GM23338 (cell line): ENCODE results near the gene PHYH. TPM values are rescaled to one million over a fixed set of nuclear protein-coding genes. Genes with fewer than 3 reads are reported as not detected.
A peak's percentile ranks its signal among the peaks of the same experiment; 100 is the strongest.

Source experiments
- ATAC-seq: fragments of 200-7000 bp; cut with Tn5 transposase; 3 replicates; pipeline ENCODE4 v1.9.1; 2020
- DNase-seq: peaks from one replicate; pipeline ENCODE4 v3.0.0-alpha.2; 2015; ENCODE audit warnings: low spot score
- H2AFZ ChIP-seq: fragments of 200-600 bp; sonication (generic); 2 replicates; pipeline ENCODE4 v1.8.0; 2016; ENCODE audit warnings: antibody characterized with exemption, mild to moderate bottlenecking, moderate library complexity
- H3F3A ChIP-seq: fragments of 200-600 bp; sonication (generic); replicated peaks from 2 replicates; pipeline ENCODE4 v1.8.0; 2017; ENCODE audit warnings: antibody characterized with exemption, mixed run types, low read depth
- H3K27ac ChIP-seq: fragments of 200-600 bp; sonication (generic); 2 replicates; pipeline ENCODE4 v1.6.1; 2016; ENCODE audit warnings: low read depth
- H3K27me3 ChIP-seq: fragments of 200-600 bp; sonication (generic); 2 replicates; pipeline ENCODE4 v1.8.0; 2016; ENCODE audit warnings: mild to moderate bottlenecking, mixed run types, moderate library complexity; ENCODE audit not compliant: insufficient read depth
- H3K36me3 ChIP-seq: fragments of 200-600 bp; sonication (generic); 2 replicates; pipeline ENCODE4 v1.8.0; 2016; ENCODE audit warnings: mild to moderate bottlenecking; ENCODE audit not compliant: insufficient read depth
- H3K4me1 ChIP-seq: fragments of 200-600 bp; sonication (generic); 2 replicates; pipeline ENCODE4 v1.8.0; 2016; ENCODE audit warnings: mild to moderate bottlenecking, moderate library complexity; ENCODE audit not compliant: insufficient read depth
- H3K4me2 ChIP-seq: fragments of 200-600 bp; sonication (generic); 2 replicates; pipeline ENCODE4 v1.7.1; 2017; ENCODE audit warnings: mixed run types
- H3K4me3 ChIP-seq: fragments of 200-600 bp; sonication (generic); 2 replicates; pipeline ENCODE4 v1.6.1; 2016; ENCODE audit warnings: mixed run types
- H3K79me2 ChIP-seq: fragments of 200-600 bp; sonication (generic); replicated peaks from 2 replicates; pipeline ENCODE4 v1.8.0; 2017; ENCODE audit warnings: mild to moderate bottlenecking; ENCODE audit not compliant: insufficient read depth
- H3K9me2 ChIP-seq: fragments of 200-600 bp; sonication (generic); 2 replicates; pipeline ENCODE4 v1.8.0; 2017; ENCODE audit not compliant: insufficient read depth
- H4K20me1 ChIP-seq: fragments of 200-600 bp; sonication (generic); replicated peaks from 2 replicates; pipeline ENCODE4 v1.8.0; 2017; ENCODE audit warnings: mild to moderate bottlenecking; ENCODE audit not compliant: insufficient read depth
- H3K27ac Mint-ChIP-seq: 2 replicates; pipeline ENCODE4 v1.8.0; 2020; ENCODE audit warnings: inconsistent platforms, mild to moderate bottlenecking, moderate library complexity, mixed read lengths
- H3K27me3 Mint-ChIP-seq: 3 replicates; pipeline ENCODE4 v1.8.0; 2022; ENCODE audit warnings: low read depth, mild to moderate bottlenecking, moderate library complexity, mixed read lengths, inconsistent platforms; ENCODE audit not compliant: insufficient read depth, poor library complexity
- H3K36me3 Mint-ChIP-seq: 3 replicates; pipeline ENCODE4 v1.8.0; 2021; ENCODE audit warnings: low read depth, mild to moderate bottlenecking, inconsistent platforms, moderate library complexity, mixed read lengths
- H3K4me1 Mint-ChIP-seq: 3 replicates; pipeline ENCODE4 v1.8.0; 2020; ENCODE audit warnings: mild to moderate bottlenecking, inconsistent platforms, mixed read lengths
- H3K4me3 Mint-ChIP-seq: 3 replicates; pipeline ENCODE4 v1.8.0; 2021; ENCODE audit warnings: moderate library complexity, mild to moderate bottlenecking, inconsistent platforms, mixed read lengths
- H3K9me3 Mint-ChIP-seq: 3 replicates; pipeline ENCODE4 v1.8.0; 2020; ENCODE audit warnings: moderate library complexity, mild to moderate bottlenecking, inconsistent platforms, mixed read lengths
- CTCF ChIP-seq, 2 experiments: fragments of 200-600 bp in 1 of 2; sonication (generic) in 1 of 2; conservative IDR thresholded peaks; 2 replicates each; pipeline versions ENCODE4 v1.5.1 to v1.6.1; 2016 to 2017; ENCODE audit warnings: antibody characterized with exemption in 2 of 2, low read depth in 2 of 2, mild to moderate bottlenecking in 2 of 2, moderate library complexity in 1 of 2
- ETS1 ChIP-seq: IDR thresholded peaks from 2 replicates; pipeline ENCODE4 v1.6.1; 2016; ENCODE audit warnings: antibody characterized with exemption
- EZH2 ChIP-seq: fragments of 200-600 bp; sonication (generic); IDR thresholded peaks from one replicate; pipeline ENCODE4 v1.8.0; 2017; ENCODE audit warnings: antibody characterized with exemption, mild to moderate bottlenecking, low read depth; ENCODE audit not compliant: unreplicated experiment
- EZH2phosphoT487 ChIP-seq: fragments of 200-600 bp; sonication (generic); IDR thresholded peaks from one replicate; pipeline ENCODE4 v1.8.1; 2018; ENCODE audit warnings: antibody characterized with exemption; ENCODE audit not compliant: unreplicated experiment
- JUNB ChIP-seq: IDR thresholded peaks from one replicate; pipeline ENCODE4 v1.6.1; 2016; ENCODE audit warnings: antibody characterized with exemption; ENCODE audit not compliant: unreplicated experiment
- NANOG ChIP-seq: IDR thresholded peaks from 2 replicates; pipeline ENCODE4 v1.6.1; 2016; ENCODE audit warnings: antibody characterized with exemption, borderline replicate concordance
- POLR2AphosphoS5 ChIP-seq: IDR thresholded peaks from 2 replicates; pipeline ENCODE4 v1.6.1; 2016; ENCODE audit warnings: antibody characterized with exemption, low read depth
- REST ChIP-seq: IDR thresholded peaks from one replicate; pipeline ENCODE4 v1.6.1; 2018; ENCODE audit warnings: antibody characterized with exemption; ENCODE audit not compliant: unreplicated experiment
- STAT1 ChIP-seq: IDR thresholded peaks from one replicate; pipeline ENCODE4 v1.6.1; 2016; ENCODE audit warnings: antibody characterized with exemption; ENCODE audit not compliant: unreplicated experiment
- ZNF114 ChIP-seq: fragments of 250-450 bp; sonication (Bioruptor Pico); IDR thresholded peaks from 2 replicates; pipeline ENCODE4 v1.5.0; 2020; ENCODE audit warnings: mild to moderate bottlenecking, moderate library complexity
- ZNF331 ChIP-seq: fragments of 250-450 bp; sonication (Bioruptor Pico); IDR thresholded peaks from 2 replicates; pipeline ENCODE4 v1.5.0; 2020; ENCODE audit warnings: low read depth, mild to moderate bottlenecking, moderate library complexity
- polyA plus RNA-seq: library from polyadenylated mRNA; unstranded; fragments of >200 nt; fragmentation: Nextera tagmentation; extraction: Ambion mirVana; gene quantifications from 2 replicates; pipeline ENCODE4 v1.2.1, GENCODE V29; 2016
- total RNA-seq: library from RNA; depleted of rRNA; stranded (reverse); fragments of >200 nt; shearing (Covaris generic); gene quantifications from 2 replicates; pipeline ENCODE4 v1.2.3, GENCODE V29; 2014

The PHYH gene
- total and polyA plus RNA-seq, 2 experiments from 2014 or later: 10.9 to 29.8 TPM

- no peak overlapping the region for H2AFZ ChIP-seq
- no peaks in the 10 kb centered on the region for H3K9me3 Mint-ChIP-seq
- H3K9me2 ChIP-seq: no peaks in the 10 kb centered on the region
- 0 out of 2 replicates have a peak, but pooled peaks cover 9% of the 10 kb centered on the region for H4K20me1 ChIP-seq
- H3F3A ChIP-seq: peaks cover 51% of the 10 kb centered on the region
- no peak overlapping the region for H3K4me3 Mint-ChIP-seq
- DNase-seq: no peak
- H3K27me3 Mint-ChIP-seq: peaks cover 31% of the 10 kb centered on the region
- H3K4me1 Mint-ChIP-seq: peaks cover 9% of the 10 kb centered on the region
- H3K4me3 ChIP-seq: no peak overlapping the region
- no peaks in the 10 kb centered on the region for H3K27me3 ChIP-seq
- no peak for ATAC-seq
- no peak for TF ChIP-seq REST
- TF ChIP-seq JUNB: no peak
- TF ChIP-seq ZNF331 (CRISPR knock-in tag): no peak
- TF ChIP-seq STAT1: no peak
- TF ChIP-seq ZNF114 (CRISPR knock-in tag): no peak
- no peak for TF ChIP-seq ETS1
- no peak for TF ChIP-seq CTCF (conservative IDR thresholded peaks at IDR 0.05; ENCODE audit: low read depth in 2 of 2)
- no peak for TF ChIP-seq POLR2AphosphoS5
- TF ChIP-seq EZH2phosphoT487: no peak
- no peak for TF ChIP-seq NANOG
- no peak for TF ChIP-seq EZH2
- no peaks in the 10 kb centered on the region; the same call in 1 of the 2 replicates for H3K4me1 ChIP-seq
- H3K36me3 ChIP-seq: peaks cover 18% of the 10 kb centered on the region
- peaks cover 40% of the 10 kb centered on the region for H3K36me3 Mint-ChIP-seq
- H3K79me2 ChIP-seq: no peaks in the 10 kb centered on the region
- no peak overlapping the region for H3K27ac Mint-ChIP-seq
- no peak overlapping the region for H3K4me2 ChIP-seq
- peak overlapping the region; percentile 29; the same call in 1 of the 2 replicates for H3K27ac ChIP-seq
These were observed 15.5 kb upstream of the PHYH start for GRCh38 chr10:13315361-13315760.
